Caco-2 (cell line): ENCODE measurements around the gene CREB3L2. TPM values are rescaled to one million over a fixed set of nuclear protein-coding genes. Genes with fewer than 3 reads are reported as not detected.

ENCODE experiments used
- BruUV-seq: library from RNA; stranded (reverse); fragments of 400-500 nt; replicated peaks from 2 replicates; lab custom pipeline; 2021; lab: Mats Ljungman, UMichigan
- CTCF ChIA-PET: fragments of 300-600 bp; sonication (Branson Sonifier 250); formaldehyde crosslinking; loops from one replicate; lab custom pipeline; 2022; ENCODE audit warnings: antibody characterized with exemption; lab: Charles Lee
- POLR2A ChIA-PET: fragments of 300-600 bp; sonication (Branson Sonifier 250); formaldehyde crosslinking; loops from one replicate; lab custom pipeline; 2022; ENCODE audit warnings: antibody characterized with exemption; lab: Charles Lee
- DNase-seq, 2 experiments: peaks; one replicate each; pipeline versions ENCODE4 v3.0.0 to v3.0.0-alpha.2; 2020 to 2022
- H3K27me3 ChIP-seq: replicated peaks from 2 replicates; pipeline ENCODE4 v1.6.0; 2011; ENCODE audit warnings: low read length; ENCODE audit not compliant: control insufficient read depth, insufficient read depth
- H3K36me3 ChIP-seq: 2 replicates; pipeline ENCODE4 v1.5.1; 2011; ENCODE audit warnings: low read length; ENCODE audit not compliant: control insufficient read depth, insufficient read depth
- H3K4me1 ChIP-seq: fragments of 250-450 bp; sonication (Bioruptor Pico); 2 replicates; pipeline ENCODE4 v1.5.1; 2020; ENCODE audit warnings: mild to moderate bottlenecking
- H3K4me3 ChIP-seq: 2 replicates; pipeline ENCODE4 v1.5.1; 2011; ENCODE audit warnings: low read depth, mild to moderate bottlenecking, control low read depth, low read length
- H3K9me3 ChIP-seq: fragments of 250-450 bp; sonication (Bioruptor Pico); 2 replicates; pipeline ENCODE4 v1.5.1; 2020; ENCODE audit warnings: mild to moderate bottlenecking, moderate library complexity
- H3K27ac Mint-ChIP-seq: one replicate; pipeline ENCODE4 v1.8.0; 2022; ENCODE audit warnings: mixed read lengths; ENCODE audit not compliant: unreplicated experiment
- H3K27me3 Mint-ChIP-seq: one replicate; pipeline ENCODE4 v1.8.0; 2022; ENCODE audit warnings: mixed read lengths; ENCODE audit not compliant: insufficient read depth, unreplicated experiment
- H3K36me3 Mint-ChIP-seq: one replicate; pipeline ENCODE4 v1.8.0; 2022; ENCODE audit warnings: mild to moderate bottlenecking, mixed read lengths; ENCODE audit not compliant: insufficient read depth, unreplicated experiment
- H3K4me1 Mint-ChIP-seq: one replicate; pipeline ENCODE4 v1.8.0; 2022; ENCODE audit warnings: low read depth, mixed read lengths; ENCODE audit not compliant: unreplicated experiment
- H3K4me3 Mint-ChIP-seq: one replicate; pipeline ENCODE4 v1.8.0; 2022; ENCODE audit warnings: mild to moderate bottlenecking, moderate library complexity, mixed read lengths; ENCODE audit not compliant: unreplicated experiment
- H3K9me3 Mint-ChIP-seq: one replicate; pipeline ENCODE4 v1.8.0; 2022; ENCODE audit warnings: mixed read lengths; ENCODE audit not compliant: unreplicated experiment
- intact Hi-C: fragments of 100-400 bp; cut with micrococcal nuclease; formaldehyde crosslinking; loops from one replicate; pipeline ENCODE4 v1.10.0; 2022; ENCODE audit not compliant: unreplicated experiment
- total RNA-seq: library from RNA; stranded (reverse); gene quantifications from 2 replicates; pipeline ENCODE4 v1.2.3, GENCODE V29; 2022
- TF ChIP-seq, protein P1 (sequence below), 2 experiments: fragments of 200-600 bp in 1 of 2; IDR thresholded peaks; 1 replicate in 1 of 2; 2 replicates in 1 of 2; pipeline versions ENCODE4 v1.5.1 to v1.8.0; 2011 to 2022; ENCODE audit warnings: antibody characterized with exemption in 1 of 2, control low read depth in 1 of 2, inconsistent platforms in 1 of 2, low read depth in 1 of 2, low read length in 1 of 2, mild to moderate bottlenecking in 1 of 2, moderate library complexity in 1 of 2; ENCODE audit not compliant: insufficient read depth in 1 of 2, severe bottlenecking in 1 of 2, unreplicated experiment in 1 of 2

CREB3L2 gene
- total RNA-seq, 1 experiment from 2014 or later: 123 TPM

DNA sequence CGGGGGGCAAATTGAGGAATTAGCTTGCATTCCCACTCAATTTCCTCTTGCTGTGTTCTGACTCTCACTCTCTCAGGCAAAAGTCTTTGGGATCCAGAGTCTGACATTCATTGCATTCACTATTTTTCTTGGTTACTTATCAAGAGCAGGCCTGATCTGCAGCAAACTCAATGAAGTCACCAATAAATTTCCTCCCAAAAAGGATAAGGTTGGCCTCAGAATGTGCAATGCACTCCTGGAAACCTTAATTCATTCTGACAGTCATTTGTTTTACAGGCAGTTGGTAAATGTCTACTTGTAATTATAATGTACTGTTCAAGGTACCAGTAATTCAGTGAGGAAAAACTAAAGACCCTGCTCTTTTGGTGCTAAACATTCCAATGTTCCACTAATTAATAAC lies 148.8 kb downstream of the CREB3L2 start:
- no peak for DNase-seq
- intact Hi-C loops: no loop called here
- no peak overlapping the region for H3K27ac Mint-ChIP-seq
- H3K9me3 Mint-ChIP-seq: no peaks in the 10 kb centered on the region
- no peak overlapping the region for H3K4me3 Mint-ChIP-seq
- Histone ChIP-seq H3K4me3 (no peak overlapping the region), H3K27me3 (no peaks in the 10 kb centered on the region), H3K36me3 (no peaks in the 10 kb centered on the region), H3K4me1 (no peaks in the 10 kb centered on the region), H3K9me3 (no peaks in the 10 kb centered on the region)
- no peaks in the 10 kb centered on the region for H3K4me1 Mint-ChIP-seq
- BruUV-seq: no TSS peak
- ChIA-PET POLR2A (no interaction called here), CTCF (no interaction called here)
- no peaks in the 10 kb centered on the region for H3K27me3 Mint-ChIP-seq
- H3K36me3 Mint-ChIP-seq: peaks cover 16% of the 10 kb centered on the region
- TF ChIP-seq, protein P1, sequence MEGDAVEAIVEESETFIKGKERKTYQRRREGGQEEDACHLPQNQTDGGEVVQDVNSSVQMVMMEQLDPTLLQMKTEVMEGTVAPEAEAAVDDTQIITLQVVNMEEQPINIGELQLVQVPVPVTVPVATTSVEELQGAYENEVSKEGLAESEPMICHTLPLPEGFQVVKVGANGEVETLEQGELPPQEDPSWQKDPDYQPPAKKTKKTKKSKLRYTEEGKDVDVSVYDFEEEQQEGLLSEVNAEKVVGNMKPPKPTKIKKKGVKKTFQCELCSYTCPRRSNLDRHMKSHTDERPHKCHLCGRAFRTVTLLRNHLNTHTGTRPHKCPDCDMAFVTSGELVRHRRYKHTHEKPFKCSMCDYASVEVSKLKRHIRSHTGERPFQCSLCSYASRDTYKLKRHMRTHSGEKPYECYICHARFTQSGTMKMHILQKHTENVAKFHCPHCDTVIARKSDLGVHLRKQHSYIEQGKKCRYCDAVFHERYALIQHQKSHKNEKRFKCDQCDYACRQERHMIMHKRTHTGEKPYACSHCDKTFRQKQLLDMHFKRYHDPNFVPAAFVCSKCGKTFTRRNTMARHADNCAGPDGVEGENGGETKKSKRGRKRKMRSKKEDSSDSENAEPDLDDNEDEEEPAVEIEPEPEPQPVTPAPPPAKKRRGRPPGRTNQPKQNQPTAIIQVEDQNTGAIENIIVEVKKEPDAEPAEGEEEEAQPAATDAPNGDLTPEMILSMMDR (IDR thresholded peaks at IDR 0.05; ENCODE audit: insufficient read depth in 1 of 2, low read depth in 1 of 2, low read length in 1 of 2, severe bottlenecking in 1 of 2, unreplicated experiment in 1 of 2): no peak

DNA sequence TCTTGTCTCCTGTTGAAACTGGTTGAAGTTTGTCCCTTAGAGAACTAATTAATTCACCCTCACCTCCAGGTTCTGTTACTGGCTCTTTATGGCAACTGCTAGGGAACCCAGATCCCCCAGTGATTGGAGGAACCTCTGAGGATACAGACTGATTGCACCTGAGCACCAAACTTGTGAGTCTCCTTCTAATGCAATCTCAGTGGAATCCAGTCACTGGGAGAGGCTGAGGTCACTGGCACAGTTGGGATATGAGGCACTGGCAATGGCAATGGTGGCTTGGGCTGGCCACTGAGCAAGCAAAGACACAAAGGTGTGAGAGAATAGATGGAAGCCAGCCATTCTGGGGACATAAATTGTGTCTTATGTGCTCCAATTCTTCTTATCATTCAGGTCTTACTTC lies 149.8 kb downstream of the CREB3L2 start:
- no peaks in the 10 kb centered on the region for H3K36me3 ChIP-seq
- H3K4me3 Mint-ChIP-seq: no peak overlapping the region

GRCh38 chr7:137850972-137851945 lies 150.6 kb downstream of the CREB3L2 start:
- DNase-seq: no peak
- Histone ChIP-seq H3K27me3 (no peaks in the 10 kb centered on the region), H3K36me3 (no peaks in the 10 kb centered on the region), H3K9me3 (no peaks in the 10 kb centered on the region), H3K4me1 (no peaks in the 10 kb centered on the region), H3K4me3 (no peak overlapping the region)
- Mint-ChIP-seq H3K4me3 (no peak overlapping the region), H3K4me1 (no peaks in the 10 kb centered on the region), H3K36me3 (peaks cover 16% of the 10 kb centered on the region), H3K27me3 (no peaks in the 10 kb centered on the region), H3K27ac (no peak overlapping the region), H3K9me3 (no peaks in the 10 kb centered on the region)
- POLR2A ChIA-PET: no interaction called here
- intact Hi-C loops: no loop called here
- CTCF ChIA-PET: no interaction called here
- BruUV-seq: no TSS peak
- TF ChIP-seq, protein P1 (IDR thresholded peaks at IDR 0.05; ENCODE audit: insufficient read depth in 1 of 2, low read depth in 1 of 2, low read length in 1 of 2, severe bottlenecking in 1 of 2, unreplicated experiment in 1 of 2): no peak

More for the DNA sequence above, 149.8 kb downstream of the CREB3L2 start:
- H3K4me1 Mint-ChIP-seq: no peaks in the 10 kb centered on the region
- no peaks in the 10 kb centered on the region for H3K4me1 ChIP-seq
- POLR2A ChIA-PET: no interaction called here
- no peaks in the 10 kb centered on the region for H3K27me3 Mint-ChIP-seq
- no TSS peak for BruUV-seq
- H3K9me3 Mint-ChIP-seq: no peaks in the 10 kb centered on the region
- no peaks in the 10 kb centered on the region for H3K9me3 ChIP-seq
- H3K27me3 ChIP-seq: no peaks in the 10 kb centered on the region
- CTCF ChIA-PET: no interaction called here
- no peak for DNase-seq
- intact Hi-C loops: no loop called here
- TF ChIP-seq, protein P1 (IDR thresholded peaks at IDR 0.05; ENCODE audit: insufficient read depth in 1 of 2, low read depth in 1 of 2, low read length in 1 of 2, severe bottlenecking in 1 of 2, unreplicated experiment in 1 of 2): no peak
- no peak overlapping the region for H3K4me3 ChIP-seq
- peaks cover 16% of the 10 kb centered on the region for H3K36me3 Mint-ChIP-seq
- no peak overlapping the region for H3K27ac Mint-ChIP-seq
